Esophagus squamous epithelium (tissue), 5 donors: Measurements from ENCODE around the gene EPDR1. TPM values are rescaled to one million over a fixed set of nuclear protein-coding genes. Genes with fewer than 3 reads are reported as not detected.

Experiments used
- DNase-seq: peaks from one replicate; lab custom pipeline; 2025; lab: John Stamatoyannopoulos, UW
- H3K27ac ChIP-seq, 4 donors: fragments of 200-600 bp; sonication (generic); one replicate each; pipeline ENCODE4 v1.5.1; 2016 to 2019; ENCODE audit warnings: mild to moderate bottlenecking in 1 of 4
- H3K27me3 ChIP-seq, 4 donors: fragments of 200-600 bp; sonication (generic); 1 replicate in 3 of 4; 2 replicates in 1 of 4; pipeline versions ENCODE4 v1.5.1 to v1.6.0; 2017 to 2021; ENCODE audit warnings: antibody characterized with exemption in 1 of 4
- H3K36me3 ChIP-seq, 3 donors: fragments of 200-600 bp; sonication (generic); one replicate each; pipeline ENCODE4 v1.5.1; 2016 to 2019
- H3K4me1 ChIP-seq, 3 donors: fragments of 200-600 bp; sonication (generic); one replicate each; pipeline ENCODE4 v1.5.1; 2017 to 2019
- H3K4me3 ChIP-seq, 4 donors: fragments of 200-600 bp; sonication (generic); 1 replicate in 3 of 4; 2 replicates in 1 of 4; pipeline ENCODE4 v1.5.1; 2016 to 2019; ENCODE audit warnings: mild to moderate bottlenecking in 2 of 4, moderate library complexity in 1 of 4
- H3K9me3 ChIP-seq, 3 donors: fragments of 200-600 bp; sonication (generic); one replicate each; pipeline ENCODE4 v1.5.1; 2016 to 2019
- POLR2A ChIP-seq, 4 donors: fragments of 450-650 bp; IDR thresholded peaks; one replicate each; pipeline ENCODE4 v1.6.1; 2017; ENCODE audit warnings: antibody characterized with exemption in 4 of 4, mild to moderate bottlenecking in 4 of 4, moderate library complexity in 3 of 4
- WGBS, 2 donors: methylation state at CpG; one replicate each; pipeline ENCODE4 v1.1.5; 2018; 5-methylcytosine and 5-hydroxymethylcytosine counted together
- intact Hi-C: fragments of 100-400 bp; cut with DNase I; formaldehyde crosslinking; loops from one replicate; pipeline ENCODE4 v1.15.0; 2022
- total RNA-seq, 4 donors: library from RNA; depleted of rRNA; stranded (reverse); fragments of >200 nt; gene quantifications; one replicate each; pipeline ENCODE4 v1.1.0, GENCODE V29; 2016
- TF ChIP-seq, protein P1 (sequence below), 6 experiments: fragments of 450-650 bp in 4 of 6; fragments of 200-600 bp in 2 of 6; sonication (generic) in 2 of 6; IDR thresholded peaks; one replicate each; pipeline ENCODE4 v1.5.1; 2016 to 2019; ENCODE audit warnings: antibody characterized with exemption in 6 of 6, mild to moderate bottlenecking in 4 of 6, moderate library complexity in 4 of 6
- donor health status: DM: yes; HTN: yes; CAD: no.

EPDR1 gene
- total RNA-seq, 4 donors from 2014 or later = 1.4 to 4.3 (median 3.4) TPM

DNA sequence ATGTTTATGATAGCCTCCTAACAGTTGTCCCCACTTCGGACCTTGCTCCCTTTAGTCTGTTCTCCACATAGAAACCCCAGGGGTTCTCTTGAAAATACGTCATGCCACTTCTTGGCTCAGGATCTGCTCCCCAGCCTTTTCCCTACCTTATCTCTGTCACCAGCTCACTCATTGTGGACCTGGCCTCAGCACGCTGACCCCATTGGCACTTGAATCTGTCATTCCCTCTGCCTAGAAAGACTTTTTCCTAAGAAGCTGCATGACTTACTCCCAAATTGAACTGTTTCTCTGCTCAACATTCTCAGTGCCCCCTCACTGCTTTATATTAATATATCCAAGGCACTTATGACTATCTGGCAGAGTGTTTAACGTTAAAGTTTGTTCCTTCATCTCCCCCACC is 8.4 kb downstream of the EPDR1 start:
- Histone ChIP-seq H3K4me3 (no peak overlapping the region), H3K27me3 (no peaks in the 10 kb centered on the region), H3K9me3 (peaks cover 0 to 6% (median 0%) of the 10 kb centered on the region in 3 donors), H3K36me3 (no peaks in the 10 kb centered on the region), H3K4me1 (no peaks in the 10 kb centered on the region), H3K27ac (no peak overlapping the region)
- no peak for DNase-seq
- 82 to 84% methylated on average over 4 of the region's 4 CpGs for WGBS, 2 donors
- intact Hi-C loops = no loop called here
- TF ChIP-seq POLR2A (IDR thresholded peaks at IDR 0.05) = no peak
- TF ChIP-seq, protein P1, sequence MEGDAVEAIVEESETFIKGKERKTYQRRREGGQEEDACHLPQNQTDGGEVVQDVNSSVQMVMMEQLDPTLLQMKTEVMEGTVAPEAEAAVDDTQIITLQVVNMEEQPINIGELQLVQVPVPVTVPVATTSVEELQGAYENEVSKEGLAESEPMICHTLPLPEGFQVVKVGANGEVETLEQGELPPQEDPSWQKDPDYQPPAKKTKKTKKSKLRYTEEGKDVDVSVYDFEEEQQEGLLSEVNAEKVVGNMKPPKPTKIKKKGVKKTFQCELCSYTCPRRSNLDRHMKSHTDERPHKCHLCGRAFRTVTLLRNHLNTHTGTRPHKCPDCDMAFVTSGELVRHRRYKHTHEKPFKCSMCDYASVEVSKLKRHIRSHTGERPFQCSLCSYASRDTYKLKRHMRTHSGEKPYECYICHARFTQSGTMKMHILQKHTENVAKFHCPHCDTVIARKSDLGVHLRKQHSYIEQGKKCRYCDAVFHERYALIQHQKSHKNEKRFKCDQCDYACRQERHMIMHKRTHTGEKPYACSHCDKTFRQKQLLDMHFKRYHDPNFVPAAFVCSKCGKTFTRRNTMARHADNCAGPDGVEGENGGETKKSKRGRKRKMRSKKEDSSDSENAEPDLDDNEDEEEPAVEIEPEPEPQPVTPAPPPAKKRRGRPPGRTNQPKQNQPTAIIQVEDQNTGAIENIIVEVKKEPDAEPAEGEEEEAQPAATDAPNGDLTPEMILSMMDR (IDR thresholded peaks at IDR 0.05) = no peak

DNA sequence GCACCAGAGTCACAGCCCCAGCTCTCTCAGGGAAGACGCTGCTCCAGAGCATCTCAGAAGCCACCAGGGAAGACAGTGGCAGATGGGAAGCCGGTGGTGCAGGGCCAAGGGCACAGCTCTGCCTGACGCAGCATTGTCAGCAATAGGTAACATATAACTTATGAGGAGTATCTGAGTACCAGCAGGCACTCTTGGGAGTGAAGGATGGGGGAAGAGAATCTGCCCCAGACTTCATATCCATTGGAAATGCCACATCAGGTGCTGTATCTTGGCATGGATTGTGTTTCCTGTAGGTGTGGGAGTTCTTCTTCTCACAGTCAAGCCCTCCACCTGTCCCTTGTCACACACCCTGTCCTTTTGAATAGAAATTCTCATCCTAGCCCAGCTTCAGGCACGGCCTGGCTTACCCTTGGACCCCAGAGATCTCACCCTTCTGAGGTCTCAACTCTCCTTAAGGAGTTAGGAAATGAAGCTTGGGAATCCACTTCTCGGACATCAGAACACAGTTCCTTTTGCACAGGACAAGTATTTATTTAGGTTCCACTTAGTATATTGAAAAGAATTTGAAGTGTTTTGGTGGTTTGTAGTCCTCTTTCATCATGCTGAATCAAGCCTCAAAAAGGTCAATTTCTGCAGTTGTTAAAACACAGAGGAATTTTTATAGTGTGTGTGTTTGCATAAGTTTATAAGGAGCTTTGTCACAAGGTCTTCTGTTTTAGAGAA is 9.9 kb downstream of the EPDR1 start:
- Histone ChIP-seq H3K4me1 (no peaks in the 10 kb centered on the region), H3K27me3 (no peaks in the 10 kb centered on the region), H3K4me3 (no peak overlapping the region), H3K36me3 (no peaks in the 10 kb centered on the region), H3K27ac (no peak overlapping the region), H3K9me3 (peaks cover 0 to 6% (median 0%) of the 10 kb centered on the region in 3 donors)
- intact Hi-C loops = no loop called here
- 72 to 83% methylated on average over 4 to 5 of the region's 5 CpGs for WGBS, 2 donors
- no peak for DNase-seq
- TF ChIP-seq, protein P1 (IDR thresholded peaks at IDR 0.05) = no peak
- no peak for TF ChIP-seq POLR2A (IDR thresholded peaks at IDR 0.05)

- Histone ChIP-seq H3K36me3 (no peaks in the 10 kb centered on the region), H3K4me3 (no peak overlapping the region), H3K27me3 (no peaks in the 10 kb centered on the region), H3K27ac (no peak overlapping the region), H3K4me1 (no peaks in the 10 kb centered on the region), H3K9me3 (no peaks in the 10 kb centered on the region)
- intact Hi-C loops = no loop called here
- no peak for TF ChIP-seq POLR2A (IDR thresholded peaks at IDR 0.05)
- TF ChIP-seq, protein P1 (IDR thresholded peaks at IDR 0.05) = no peak
- no peak for DNase-seq
- WGBS, 2 donors = 60 to 70% methylated on average over 2 of the region's 2 CpGs
Observed at GRCh38 chr7:37932543-37932942, 12.1 kb downstream of the EPDR1 start.

- no peaks in the 10 kb centered on the region for H3K27me3 ChIP-seq
- intact Hi-C loops = no loop called here
- no peak overlapping the region for H3K27ac ChIP-seq
- WGBS, 2 donors = 90 to 96% methylated on average over 9 of the region's 9 CpGs
- H3K4me3 ChIP-seq = no peak overlapping the region
- H3K36me3 ChIP-seq = no peaks in the 10 kb centered on the region
- no peaks in the 10 kb centered on the region for H3K4me1 ChIP-seq
- DNase-seq = no peak
- TF ChIP-seq POLR2A (IDR thresholded peaks at IDR 0.05) = no peak
- TF ChIP-seq, protein P1 (IDR thresholded peaks at IDR 0.05) = no peak
- H3K9me3 ChIP-seq = no peaks in the 10 kb centered on the region
Observed at GRCh38 chr7:37933018-37933566, 12.7 kb downstream of the EPDR1 start.

- H3K4me1 ChIP-seq = peaks cover 0 to 17% (median 0%) of the 10 kb centered on the region in 3 donors
- WGBS, 2 donors = 45 to 54% methylated on average over 10 to 12 of the region's 12 CpGs
- H3K4me3 ChIP-seq = no peak overlapping the region
- H3K27ac ChIP-seq = peak overlapping the region in 2 of 4 donors; percentile 32 to 49
- no peaks in the 10 kb centered on the region for H3K27me3 ChIP-seq
- no peaks in the 10 kb centered on the region for H3K36me3 ChIP-seq
- no peaks in the 10 kb centered on the region for H3K9me3 ChIP-seq
- DNase-seq = no peak
- intact Hi-C loops = no loop called here
- TF ChIP-seq, protein P1 (IDR thresholded peaks at IDR 0.05) = no peak
- TF ChIP-seq POLR2A (IDR thresholded peaks at IDR 0.05) = no peak
Observed at GRCh38 chr7:37942934-37943610, 22.6 kb downstream of the EPDR1 start.
